Measurements from ENCODE around the gene AHCYL1.
"Not testable (repeated sequence)": the region's sequence is repeated elsewhere in the genome, so short reads cannot be mapped to it uniquely, and the experiment has no call there.

The AHCYL1 gene

DNA sequence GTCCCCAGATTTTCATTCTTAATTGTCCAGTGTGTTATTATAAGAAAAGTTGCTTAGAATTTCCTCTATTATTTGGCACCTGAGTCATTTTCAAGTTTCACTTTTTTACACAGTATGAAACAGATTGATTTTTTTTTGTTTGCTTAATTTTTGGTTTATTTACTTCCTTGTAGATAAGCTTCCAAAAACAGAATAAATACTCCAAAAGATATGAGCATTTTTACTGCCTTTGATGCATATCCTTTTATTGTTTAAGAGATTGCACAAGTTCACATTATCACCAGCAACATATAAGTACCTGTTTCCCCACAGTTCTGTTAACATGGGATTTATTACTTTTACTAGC is 36.3 kb upstream of the AHCYL1 start:
- Histone ChIP-seq H2BK12ac (ENCODE audit: low read length) (no peak overlapping the region), H3K18ac (ENCODE audit: low read length) (no peak overlapping the region), H2BK5ac (ENCODE audit: low read length) (no peak overlapping the region), H3K27me3 (ENCODE audit: control insufficient read depth in 3 of 3, insufficient read depth in 3 of 3, low read depth in 1 of 3, low read length in 3 of 3) (no peaks in the 10 kb centered on the region), H2AFZ (ENCODE audit: low read length) (no peak overlapping the region), H3K4ac (ENCODE audit: low read length) (no peak overlapping the region), H3K36me3 (replicated peaks in 1 of 2; ENCODE audit: control insufficient read depth in 2 of 2, insufficient read depth in 2 of 2, low read length in 2 of 2) (no peaks in the 10 kb centered on the region), H2BK120ac (ENCODE audit: low read depth, low read length) (no peak overlapping the region), H3K14ac (ENCODE audit: low read length) (no peak overlapping the region), H4K91ac (ENCODE audit: low read depth, low read length, poor library complexity) (no peak overlapping the region), H2BK15ac (ENCODE audit: low read length) (no peak overlapping the region), H3K27ac (replicated peaks; ENCODE audit: low read length) (no peak overlapping the region), H3K4me1 (ENCODE audit: control insufficient read depth in 2 of 2, insufficient read depth in 1 of 2, low read depth in 1 of 2, low read length in 2 of 2) (peaks cover 0 to 4% of the 10 kb centered on the region in 2 donors), H4K8ac (ENCODE audit: low read depth, low read length) (no peak overlapping the region), H3K23ac (ENCODE audit: low read depth, low read length, poor library complexity) (no peak overlapping the region), H3K79me1 (ENCODE audit: low read depth, low read length) (no peaks in the 10 kb centered on the region), H3K4me3 (ENCODE audit: low read length in 2 of 2) (no peak overlapping the region), H3K9ac (ENCODE audit: low read depth, low read length, poor library complexity) (no peak overlapping the region), H3K4me2 (ENCODE audit: insufficient read depth, low read length, poor library complexity, severe bottlenecking) (no peak overlapping the region), H3K9me3 (replicated peaks in 1 of 2; ENCODE audit: control insufficient read depth in 2 of 2, insufficient read depth in 1 of 2, low read depth in 1 of 2, low read length in 2 of 2) (no peaks in the 10 kb centered on the region), H2AK5ac (ENCODE audit: low read depth, low read length) (no peak overlapping the region)
- no peak for DNase-seq (ENCODE audit: low spot score)

DNA sequence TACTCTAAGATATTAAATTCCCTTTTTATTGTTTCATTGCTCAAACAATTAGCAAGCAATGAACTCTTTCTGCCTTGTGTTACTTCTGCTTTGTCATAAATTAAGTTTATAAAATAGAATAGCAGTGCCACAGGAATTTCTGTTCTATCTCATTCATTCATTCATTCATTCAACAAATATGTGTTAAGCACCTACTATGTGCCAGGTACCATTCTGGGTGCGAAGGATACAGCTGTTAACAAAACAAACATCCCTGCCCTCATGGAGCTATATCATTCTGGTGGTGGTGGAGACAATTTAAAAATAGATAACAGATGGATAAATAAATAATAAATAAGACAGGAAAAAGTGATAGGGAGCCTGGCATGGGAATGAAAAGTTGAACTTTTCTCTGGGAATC is 34.5 kb upstream of the AHCYL1 start:
- DNase-seq (ENCODE audit: low spot score) = no peak
- Histone ChIP-seq H3K4me1 (ENCODE audit: control insufficient read depth in 2 of 2, insufficient read depth in 1 of 2, low read depth in 1 of 2, low read length in 2 of 2) (peaks cover 3 to 4% of the 10 kb centered on the region in 2 donors), H4K8ac (ENCODE audit: low read depth, low read length) (no peak overlapping the region), H2AFZ (ENCODE audit: low read length) (no peak overlapping the region), H3K27me3 (ENCODE audit: control insufficient read depth in 3 of 3, insufficient read depth in 3 of 3, low read depth in 1 of 3, low read length in 3 of 3) (no peaks in the 10 kb centered on the region), H3K9me3 (replicated peaks in 1 of 2; ENCODE audit: control insufficient read depth in 2 of 2, insufficient read depth in 1 of 2, low read depth in 1 of 2, low read length in 2 of 2) (no peaks in the 10 kb centered on the region), H3K79me1 (ENCODE audit: low read depth, low read length) (no peaks in the 10 kb centered on the region), H3K4ac (ENCODE audit: low read length) (no peak overlapping the region), H2BK15ac (ENCODE audit: low read length) (no peak overlapping the region), H3K23ac (ENCODE audit: low read depth, low read length, poor library complexity) (no peak overlapping the region), H2BK120ac (ENCODE audit: low read depth, low read length) (no peak overlapping the region), H2BK5ac (ENCODE audit: low read length) (no peak overlapping the region), H3K9ac (ENCODE audit: low read depth, low read length, poor library complexity) (no peak overlapping the region), H3K4me2 (ENCODE audit: insufficient read depth, low read length, poor library complexity, severe bottlenecking) (no peak overlapping the region), H2AK5ac (ENCODE audit: low read depth, low read length) (no peak overlapping the region), H4K91ac (ENCODE audit: low read depth, low read length, poor library complexity) (no peak overlapping the region), H2BK12ac (ENCODE audit: low read length) (no peak overlapping the region), H3K4me3 (ENCODE audit: low read length in 2 of 2) (no peak overlapping the region), H3K27ac (replicated peaks; ENCODE audit: low read length) (no peak overlapping the region), H3K14ac (ENCODE audit: low read length) (no peak overlapping the region), H3K18ac (ENCODE audit: low read length) (no peak overlapping the region), H3K36me3 (replicated peaks in 1 of 2; ENCODE audit: control insufficient read depth in 2 of 2, insufficient read depth in 2 of 2, low read length in 2 of 2) (no peaks in the 10 kb centered on the region)
- no CpG with 5 or more reads among the region's 1 CpG for WGBS, 2 donors (ENCODE audit: extremely low coverage in 2 of 2, insufficient read length in 2 of 2, insufficient replicate concordance in 1 of 2)

DNA sequence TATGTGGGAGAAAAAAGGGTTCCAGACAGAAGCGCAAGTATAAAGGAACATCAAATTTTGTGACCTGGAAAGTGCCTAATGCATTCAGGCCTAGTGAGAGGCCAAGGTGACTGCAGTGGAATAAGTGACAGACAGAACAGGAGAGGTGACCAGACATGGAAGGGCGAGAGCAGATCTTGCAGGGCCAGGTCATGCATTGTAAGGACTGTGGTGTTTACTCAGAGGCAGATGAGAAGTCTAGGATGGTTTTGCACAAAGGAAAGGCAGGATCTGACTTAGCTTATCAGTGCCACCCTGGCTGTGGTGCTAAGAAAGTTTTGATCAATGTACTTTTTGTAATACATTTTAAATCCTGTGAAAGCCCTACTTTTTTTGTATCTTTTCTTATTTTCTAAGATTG is 34.1 kb upstream of the AHCYL1 start:
- Histone ChIP-seq H2AFZ (ENCODE audit: low read length) (no peak overlapping the region), H2BK120ac (ENCODE audit: low read depth, low read length) (no peak overlapping the region), H4K8ac (ENCODE audit: low read depth, low read length) (no peak overlapping the region), H3K4ac (ENCODE audit: low read length) (no peak overlapping the region), H3K79me1 (ENCODE audit: low read depth, low read length) (no peaks in the 10 kb centered on the region), H3K14ac (ENCODE audit: low read length) (no peak overlapping the region), H2BK15ac (ENCODE audit: low read length) (no peak overlapping the region), H3K9ac (ENCODE audit: low read depth, low read length, poor library complexity) (no peak overlapping the region), H3K23ac (ENCODE audit: low read depth, low read length, poor library complexity) (no peak overlapping the region), H3K27ac (replicated peaks; ENCODE audit: low read length) (no peak overlapping the region), H2BK12ac (ENCODE audit: low read length) (no peak overlapping the region), H4K91ac (ENCODE audit: low read depth, low read length, poor library complexity) (no peak overlapping the region), H2BK5ac (ENCODE audit: low read length) (no peak overlapping the region), H3K9me3 (replicated peaks in 1 of 2; ENCODE audit: control insufficient read depth in 2 of 2, insufficient read depth in 1 of 2, low read depth in 1 of 2, low read length in 2 of 2) (no peaks in the 10 kb centered on the region), H3K4me3 (ENCODE audit: low read length in 2 of 2) (no peak overlapping the region), H3K27me3 (ENCODE audit: control insufficient read depth in 3 of 3, insufficient read depth in 3 of 3, low read depth in 1 of 3, low read length in 3 of 3) (no peaks in the 10 kb centered on the region), H3K4me1 (ENCODE audit: control insufficient read depth in 2 of 2, insufficient read depth in 1 of 2, low read depth in 1 of 2, low read length in 2 of 2) (peaks cover 3 to 4% of the 10 kb centered on the region in 2 donors), H3K18ac (ENCODE audit: low read length) (peak overlapping the region; percentile 11), H3K36me3 (replicated peaks in 1 of 2; ENCODE audit: control insufficient read depth in 2 of 2, insufficient read depth in 2 of 2, low read length in 2 of 2) (no peaks in the 10 kb centered on the region), H3K4me2 (ENCODE audit: insufficient read depth, low read length, poor library complexity, severe bottlenecking) (no peak overlapping the region), H2AK5ac (ENCODE audit: low read depth, low read length) (no peak overlapping the region)
- no CpG with 5 or more reads among the region's 2 CpGs for WGBS, 2 donors (ENCODE audit: extremely low coverage in 2 of 2, insufficient read length in 2 of 2, insufficient replicate concordance in 1 of 2)
- no peak for DNase-seq (ENCODE audit: low spot score)

DNA sequence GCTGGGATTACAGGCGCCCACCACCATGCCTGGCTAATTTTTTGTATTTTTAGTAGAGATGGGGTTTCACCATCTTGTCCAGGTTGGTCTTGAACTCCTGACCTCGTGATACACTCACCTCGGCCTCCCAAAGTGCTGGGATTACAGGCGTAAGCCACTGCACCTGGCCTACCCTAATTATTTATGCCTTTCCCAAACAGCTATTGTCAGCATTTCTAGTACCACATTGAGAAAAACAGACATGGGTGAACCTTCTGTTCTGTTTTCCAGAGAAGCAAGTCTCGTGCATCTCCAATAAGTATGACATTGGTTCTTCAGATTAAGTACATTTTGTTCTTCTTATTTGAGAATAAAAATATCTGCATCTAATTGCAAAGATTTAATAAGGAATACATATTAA is 33.1 kb upstream of the AHCYL1 start:
- H3K4me1 ChIP-seq (ENCODE audit: control insufficient read depth in 2 of 2, insufficient read depth in 1 of 2, low read depth in 1 of 2, low read length in 2 of 2); H3K9me3 ChIP-seq (replicated peaks in 1 of 2; ENCODE audit: control insufficient read depth in 2 of 2, insufficient read depth in 1 of 2, low read depth in 1 of 2, low read length in 2 of 2); H3K9ac ChIP-seq (ENCODE audit: low read depth, low read length, poor library complexity); H3K4me2 ChIP-seq (ENCODE audit: insufficient read depth, low read length, poor library complexity, severe bottlenecking); DNase-seq (ENCODE audit: low spot score); H3K4me3 ChIP-seq (ENCODE audit: low read length in 2 of 2); H3K79me1 ChIP-seq (ENCODE audit: low read depth, low read length); H2BK15ac ChIP-seq (ENCODE audit: low read length); H2AK5ac ChIP-seq (ENCODE audit: low read depth, low read length); H2BK12ac ChIP-seq (ENCODE audit: low read length); H3K23ac ChIP-seq (ENCODE audit: low read depth, low read length, poor library complexity); H4K91ac ChIP-seq (ENCODE audit: low read depth, low read length, poor library complexity); H3K14ac ChIP-seq (ENCODE audit: low read length); H3K27me3 ChIP-seq (ENCODE audit: control insufficient read depth in 3 of 3, insufficient read depth in 3 of 3, low read depth in 1 of 3, low read length in 3 of 3); H3K18ac ChIP-seq (ENCODE audit: low read length); H2AFZ ChIP-seq (ENCODE audit: low read length); H3K4ac ChIP-seq (ENCODE audit: low read length); H3K36me3 ChIP-seq (replicated peaks in 1 of 2; ENCODE audit: control insufficient read depth in 2 of 2, insufficient read depth in 2 of 2, low read length in 2 of 2); H2BK5ac ChIP-seq (ENCODE audit: low read length); H2BK120ac ChIP-seq (ENCODE audit: low read depth, low read length); H4K8ac ChIP-seq (ENCODE audit: low read depth, low read length); H3K27ac ChIP-seq (replicated peaks; ENCODE audit: low read length): not testable (repeated sequence)
- no CpG with 5 or more reads among the region's 5 CpGs for WGBS, 2 donors (ENCODE audit: extremely low coverage in 2 of 2, insufficient read length in 2 of 2, insufficient replicate concordance in 1 of 2)

Data from neuronal stem cell (in vitro differentiated cells).